Measurements from ENCODE around the gene DBT.
"Not testable (repeated sequence)": the region's sequence is repeated elsewhere in the genome, so short reads cannot be mapped to it uniquely, and the experiment has no call there.

Gene DBT

DNA sequence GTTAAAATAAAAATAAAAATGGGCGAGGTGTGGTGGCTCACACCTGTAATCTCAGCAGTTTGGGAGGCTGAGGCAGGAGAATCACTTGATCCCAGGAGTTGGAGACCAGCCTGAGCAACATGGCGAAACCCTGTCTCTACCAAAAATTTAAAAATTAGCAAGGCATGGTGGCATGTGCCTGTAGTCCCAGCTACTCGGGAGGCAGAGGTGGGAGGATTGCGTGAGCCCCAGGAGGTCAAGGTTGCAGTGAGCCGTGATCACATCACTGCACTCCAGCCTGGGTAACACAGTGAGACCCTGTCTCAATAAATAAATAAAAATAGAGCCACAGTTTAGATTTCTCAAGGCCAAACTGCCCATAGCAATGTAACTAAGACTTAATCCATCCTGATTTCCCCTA is 6.6 kb upstream of the DBT start:
- in situ Hi-C loops (cut with HindIII; ENCODE audit: low pct_ligation_motif_present, low pct_unique_long_range_greater_than_20kb, low sequenced_read_pairs); DNase-seq: not testable (repeated sequence)

DNA sequence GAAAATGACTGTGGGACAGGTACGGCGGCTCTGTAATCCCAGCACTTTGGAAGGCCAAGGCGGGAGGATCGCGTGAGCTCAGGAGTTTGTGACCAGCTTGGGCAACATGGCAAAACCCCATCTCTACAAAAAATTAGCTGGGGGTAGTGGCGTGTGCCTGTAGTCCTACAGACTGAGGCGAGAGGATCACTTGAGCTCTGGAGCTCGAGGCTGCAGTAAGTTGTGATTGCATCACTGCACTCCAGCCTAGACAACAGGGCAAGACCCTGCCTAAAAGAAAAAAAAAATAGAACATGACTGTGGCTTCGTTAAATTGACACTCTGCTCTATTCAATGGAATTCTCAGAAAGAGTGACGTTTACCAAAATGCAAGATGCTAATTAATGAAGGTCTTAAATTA is 3.9 kb upstream of the DBT start:
- DNase-seq: no peak
- in situ Hi-C loops (cut with HindIII; ENCODE audit: low pct_ligation_motif_present, low pct_unique_long_range_greater_than_20kb, low sequenced_read_pairs): no loop called here

DNA sequence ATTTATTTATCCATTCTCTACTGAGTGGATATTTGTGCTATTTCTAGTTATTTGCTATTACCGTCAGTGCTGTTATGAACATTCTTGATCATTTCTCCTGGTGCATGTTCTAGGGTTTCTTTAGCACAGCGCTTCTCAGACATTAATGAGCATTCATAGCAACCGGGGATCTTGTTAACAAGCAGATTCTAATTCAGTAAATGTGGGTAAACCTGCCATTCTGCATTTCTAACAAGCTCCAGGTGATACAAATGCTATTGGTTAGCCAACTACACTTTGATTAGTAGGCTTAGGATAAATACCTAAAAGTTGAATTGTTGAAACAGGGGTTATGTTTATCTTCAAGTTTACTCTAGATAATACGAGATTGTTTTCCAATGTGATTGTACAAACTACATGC is 3.3 kb upstream of the DBT start:
- no peak for DNase-seq
- in situ Hi-C loops (cut with HindIII; ENCODE audit: low pct_ligation_motif_present, low pct_unique_long_range_greater_than_20kb, low sequenced_read_pairs): no loop called here

DNA sequence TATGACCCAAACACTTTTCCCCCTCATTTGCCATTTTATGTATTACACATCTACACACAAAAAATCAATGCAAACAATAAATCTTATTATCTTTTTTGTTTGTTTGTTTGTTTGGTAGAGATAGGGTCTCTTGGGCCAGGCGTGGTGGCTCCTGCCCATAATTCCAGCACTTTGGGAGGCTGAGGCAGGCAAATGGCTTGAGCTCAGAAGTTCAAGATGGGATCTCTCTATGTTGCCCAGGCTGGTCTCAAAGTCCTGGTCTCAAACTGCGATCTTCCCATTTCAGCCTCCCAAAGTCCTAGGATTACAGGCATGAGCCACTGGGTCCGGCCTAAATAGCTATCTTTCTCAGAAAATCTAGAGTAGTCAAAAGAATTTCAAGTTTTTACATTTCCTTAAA is 1.2 kb upstream of the DBT start:
- in situ Hi-C loops (cut with HindIII; ENCODE audit: low pct_ligation_motif_present, low pct_unique_long_range_greater_than_20kb, low sequenced_read_pairs): no loop called here
- DNase-seq: no peak

DNA sequence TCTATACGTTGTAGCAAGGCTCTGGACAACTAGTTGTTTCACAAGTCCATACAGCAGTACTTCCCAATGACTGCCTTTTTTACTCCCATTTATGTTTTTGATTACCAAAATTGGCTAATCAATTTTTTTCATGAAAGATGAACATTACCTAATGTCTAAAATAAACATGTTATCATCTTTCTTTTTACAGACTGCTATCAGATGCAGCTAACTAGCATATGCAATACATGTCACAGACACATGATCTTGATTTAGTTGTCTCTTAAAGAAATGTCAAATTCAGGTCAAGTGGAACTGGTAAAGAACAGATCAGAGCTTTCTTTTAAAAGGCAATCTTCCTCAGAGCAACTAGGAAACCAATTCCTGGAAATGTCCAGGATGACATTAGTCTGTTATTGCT is 630 bp upstream of the DBT start:
- DNase-seq: no peak
- in situ Hi-C loops (cut with HindIII; ENCODE audit: low pct_ligation_motif_present, low pct_unique_long_range_greater_than_20kb, low sequenced_read_pairs): no loop called here

DNA sequence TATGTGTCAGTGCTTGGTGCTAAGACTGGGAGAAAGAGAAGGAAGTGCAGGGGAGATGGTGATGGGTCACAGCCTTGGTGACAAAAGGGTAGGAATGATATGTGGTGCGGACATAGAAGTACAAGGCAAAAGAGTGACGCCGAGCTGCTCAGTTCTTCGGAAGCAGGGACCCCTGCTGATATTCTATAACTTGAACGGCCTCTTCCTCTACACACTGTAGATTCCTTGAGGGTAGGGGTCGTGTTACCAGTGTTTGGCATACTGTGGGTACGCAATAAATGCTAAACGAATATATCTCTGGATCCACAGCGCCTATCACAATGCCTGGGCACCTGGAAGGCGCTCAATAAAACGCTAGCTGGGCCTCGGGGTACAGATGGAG is 488 bp downstream of the DBT start:
- in situ Hi-C loops (cut with HindIII; ENCODE audit: low pct_ligation_motif_present, low pct_unique_long_range_greater_than_20kb, low sequenced_read_pairs): no loop called here
- DNase-seq: no peak

DNA sequence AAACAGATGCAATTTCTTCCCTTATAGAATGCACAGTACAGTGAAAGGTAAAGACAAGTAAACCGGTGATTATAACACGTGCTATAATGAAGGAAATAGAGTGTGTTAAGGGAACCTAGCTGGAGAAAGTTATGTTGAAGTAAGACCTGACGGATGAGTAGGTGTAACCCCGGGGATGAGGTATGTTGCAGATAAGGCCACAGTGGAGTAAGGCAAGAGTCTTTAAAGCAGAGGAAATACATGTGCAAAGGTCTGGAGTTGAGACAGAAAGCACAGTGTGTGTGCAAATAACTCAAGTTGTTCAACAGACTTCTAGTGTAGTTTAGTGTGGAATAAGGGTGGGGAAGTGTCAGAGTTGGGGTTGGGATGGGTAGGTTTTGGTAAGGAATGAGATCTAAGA is 2.9 kb downstream of the DBT start:
- in situ Hi-C loops (cut with HindIII; ENCODE audit: low pct_ligation_motif_present, low pct_unique_long_range_greater_than_20kb, low sequenced_read_pairs): no loop called here
- DNase-seq: no peak

DNA sequence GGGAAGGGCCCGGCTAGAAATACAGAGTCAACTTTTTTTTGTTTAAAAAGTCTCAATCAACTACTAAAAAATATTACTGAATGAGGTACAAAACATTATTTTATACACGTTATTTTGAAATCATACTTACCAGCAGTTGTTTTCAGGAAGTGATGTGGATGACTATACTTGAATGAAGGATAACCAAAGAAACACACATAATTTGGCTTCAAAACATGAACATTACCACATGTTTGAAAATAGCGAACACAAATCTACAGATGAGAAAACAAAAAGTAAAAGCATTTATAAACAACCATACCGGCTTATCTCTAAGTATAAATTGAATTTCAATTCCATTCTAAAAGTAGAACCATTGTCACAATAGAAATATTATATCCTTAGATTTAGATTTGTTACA is 9.0 kb downstream of the DBT start:
- in situ Hi-C loops (cut with HindIII; ENCODE audit: low pct_ligation_motif_present, low pct_unique_long_range_greater_than_20kb, low sequenced_read_pairs): no loop called here
- DNase-seq: no peak

DNA sequence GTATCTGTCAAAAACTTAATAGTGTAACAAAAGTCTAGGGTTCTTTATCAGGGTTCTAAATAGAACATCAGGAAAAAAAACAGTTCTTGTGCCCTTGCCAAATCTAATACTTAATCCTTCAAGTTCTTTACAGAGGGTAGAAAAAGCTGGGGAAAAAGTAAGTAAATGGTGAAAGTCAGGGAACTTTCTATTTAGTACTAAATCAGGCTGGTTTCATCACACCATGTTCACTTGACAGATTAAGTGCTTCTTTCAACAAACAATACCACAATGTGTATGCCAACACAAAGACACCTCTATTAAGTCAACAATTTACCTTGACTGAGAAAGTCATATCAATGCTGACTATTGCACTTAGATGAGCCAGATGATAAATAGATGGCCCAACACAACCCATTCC is 9.7 kb downstream of the DBT start:
- no peak for DNase-seq
- in situ Hi-C loops (cut with HindIII; ENCODE audit: low pct_ligation_motif_present, low pct_unique_long_range_greater_than_20kb, low sequenced_read_pairs): no loop called here

DNA sequence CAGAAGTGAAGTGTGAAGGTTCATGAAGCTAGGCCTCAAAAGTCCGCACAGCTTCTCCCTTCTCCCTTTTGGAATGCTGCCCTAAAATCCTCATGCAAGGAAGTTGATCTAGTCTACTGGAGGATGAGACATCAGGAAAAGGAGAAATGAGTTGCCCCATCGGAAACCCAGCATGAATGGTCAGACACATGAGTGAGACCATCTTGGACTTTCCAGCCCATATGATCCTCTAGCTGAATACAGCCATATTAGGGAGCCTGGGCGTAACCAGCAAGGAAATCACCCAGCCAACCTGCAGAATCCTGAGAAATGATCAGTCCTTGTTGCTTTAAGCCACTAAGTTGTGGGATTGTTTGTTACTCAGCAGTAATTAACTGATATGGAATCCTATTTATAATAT is 12.5 kb downstream of the DBT start:
- DNase-seq: no peak
- in situ Hi-C loops (cut with HindIII; ENCODE audit: low pct_ligation_motif_present, low pct_unique_long_range_greater_than_20kb, low sequenced_read_pairs): no loop called here

DNA sequence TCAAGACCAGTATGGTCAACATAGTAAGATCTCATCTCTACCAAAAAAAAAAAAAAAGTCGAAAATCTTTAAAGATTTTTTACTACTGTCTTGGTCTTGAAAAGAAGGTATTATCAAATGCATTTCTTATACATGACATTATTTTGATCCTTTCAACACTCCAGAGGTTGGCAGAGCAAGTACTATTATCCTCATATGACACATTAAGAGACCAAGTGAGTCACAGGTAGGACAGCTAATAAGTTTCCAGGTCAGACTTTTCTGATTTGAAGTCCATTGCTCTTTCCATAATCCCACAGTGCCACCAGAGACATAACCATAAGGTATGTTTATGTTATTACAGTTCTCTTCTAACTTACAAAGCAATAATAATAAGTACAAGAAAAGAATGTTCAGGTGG is 15.2 kb downstream of the DBT start:
- in situ Hi-C loops (cut with HindIII; ENCODE audit: low pct_ligation_motif_present, low pct_unique_long_range_greater_than_20kb, low sequenced_read_pairs): no loop called here
- DNase-seq: no peak

DNA sequence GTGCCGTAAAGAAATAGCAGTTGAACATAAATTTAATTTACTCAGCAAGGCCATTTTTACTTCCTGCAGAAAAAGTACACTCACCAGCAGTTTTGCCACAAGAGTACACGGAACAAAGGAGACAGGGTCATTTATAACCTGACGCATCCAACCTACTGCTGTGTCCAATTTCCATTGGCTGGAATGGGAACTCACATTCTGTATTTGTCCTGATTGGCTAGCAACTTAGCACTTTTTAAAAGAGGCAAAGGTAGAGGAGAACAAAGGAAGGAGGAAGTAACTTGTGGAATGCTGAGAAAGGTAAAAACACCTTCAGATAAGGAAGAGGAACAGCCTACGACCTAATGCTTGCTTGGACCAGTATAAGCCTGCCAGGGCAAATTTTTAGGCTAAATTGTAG is 16.1 kb downstream of the DBT start:
- in situ Hi-C loops (cut with HindIII; ENCODE audit: low pct_ligation_motif_present, low pct_unique_long_range_greater_than_20kb, low sequenced_read_pairs); DNase-seq: not testable (repeated sequence)

DNA sequence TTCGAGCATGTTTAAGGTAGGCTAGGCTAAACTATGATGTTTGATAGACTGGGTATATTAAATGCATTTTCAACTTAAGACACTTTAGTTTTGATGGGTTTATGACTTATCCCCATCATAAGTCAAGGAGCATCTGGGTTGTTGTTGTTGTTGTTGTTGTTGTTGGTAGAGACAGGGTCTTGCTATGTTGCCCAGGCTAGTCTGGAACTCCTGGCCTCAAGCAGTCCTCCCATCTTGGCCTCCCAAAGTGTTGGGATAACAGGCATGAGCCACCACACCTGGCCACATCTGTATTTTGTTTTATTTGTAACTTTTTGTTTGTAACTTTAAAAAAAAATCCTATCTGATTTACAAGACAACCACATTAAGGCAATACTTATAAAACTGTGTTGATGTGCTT is 17.5 kb downstream of the DBT start:
- DNase-seq: no peak
- in situ Hi-C loops (cut with HindIII; ENCODE audit: low pct_ligation_motif_present, low pct_unique_long_range_greater_than_20kb, low sequenced_read_pairs): no loop called here

DNA sequence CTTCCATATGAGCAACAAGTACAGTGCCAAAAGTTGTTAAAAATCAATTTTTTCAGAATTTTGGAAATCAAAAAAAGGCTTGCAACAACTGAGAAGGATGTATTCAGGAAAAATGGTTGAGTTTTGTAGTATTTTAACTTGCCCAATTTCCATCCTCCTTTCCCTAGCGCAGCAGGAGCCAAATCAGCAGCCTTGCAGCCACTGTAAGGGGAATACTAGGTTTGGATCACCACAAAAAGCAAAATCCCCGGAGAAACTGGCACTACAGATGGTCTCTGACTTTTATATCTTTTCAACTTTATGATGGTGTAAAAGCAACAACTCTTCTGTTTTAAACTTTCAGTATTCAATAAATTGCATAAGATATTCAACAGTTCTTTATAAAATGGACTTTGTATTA is 17.9 kb downstream of the DBT start:
- no peak for DNase-seq
- in situ Hi-C loops (cut with HindIII; ENCODE audit: low pct_ligation_motif_present, low pct_unique_long_range_greater_than_20kb, low sequenced_read_pairs): no loop called here

DNA sequence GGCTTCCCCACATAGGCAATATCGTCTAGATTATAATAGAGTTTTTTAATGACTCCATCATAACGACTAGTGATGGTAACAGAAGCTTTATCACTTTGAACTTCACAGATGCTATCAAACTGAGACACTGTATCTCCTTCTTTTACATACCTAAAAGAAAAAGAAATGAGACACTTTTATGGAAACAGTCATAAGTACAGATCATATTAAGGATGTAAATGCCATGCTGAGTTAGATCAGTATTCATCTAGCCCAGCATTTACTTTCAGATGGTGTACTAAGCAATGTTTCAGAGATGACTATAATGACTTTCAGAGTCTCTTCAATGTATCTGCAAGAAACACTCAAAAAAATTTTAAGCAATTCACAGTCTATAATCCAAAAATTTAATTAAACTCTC is 18.9 kb downstream of the DBT start:
- no peak for DNase-seq
- in situ Hi-C loops (cut with HindIII; ENCODE audit: low pct_ligation_motif_present, low pct_unique_long_range_greater_than_20kb, low sequenced_read_pairs): no loop called here

DNA sequence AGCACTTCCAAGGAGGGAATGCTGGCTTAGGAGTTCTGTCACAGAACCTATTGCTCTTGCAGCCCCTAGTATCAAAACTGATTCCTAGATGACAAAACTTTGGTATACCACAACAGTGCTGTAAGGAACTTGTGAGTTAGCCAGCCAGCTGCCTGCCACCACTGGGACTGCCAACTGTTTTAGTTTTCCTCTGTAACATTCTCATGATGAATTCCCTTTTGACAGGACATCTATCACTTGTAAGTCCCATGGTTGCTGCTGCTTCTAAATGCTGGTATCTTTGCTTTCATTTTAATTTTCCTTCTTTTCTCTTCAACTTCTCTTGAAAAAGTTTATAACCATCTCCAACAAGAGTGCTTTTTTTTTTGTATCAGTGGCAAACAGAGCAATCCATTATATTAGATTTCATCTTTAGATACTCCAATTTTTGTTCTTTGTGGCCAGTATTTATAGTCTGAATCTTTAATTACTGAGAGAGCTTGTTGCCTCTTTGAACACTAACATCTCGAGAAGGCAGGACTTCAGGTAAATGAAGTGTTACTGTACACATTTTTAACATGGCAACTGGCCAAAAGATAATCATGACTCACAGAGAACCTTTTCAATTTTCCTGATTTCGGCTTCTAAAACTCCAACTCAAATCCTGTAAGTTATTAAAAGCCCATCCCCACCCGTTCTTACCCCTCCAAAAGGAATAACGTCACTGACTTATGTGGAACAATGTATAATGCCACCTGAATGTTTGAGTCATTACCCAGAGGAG is 19.8 kb downstream of the DBT start:
- no peak for DNase-seq
- in situ Hi-C loops (cut with HindIII; ENCODE audit: low pct_ligation_motif_present, low pct_unique_long_range_greater_than_20kb, low sequenced_read_pairs): no loop called here

DNA sequence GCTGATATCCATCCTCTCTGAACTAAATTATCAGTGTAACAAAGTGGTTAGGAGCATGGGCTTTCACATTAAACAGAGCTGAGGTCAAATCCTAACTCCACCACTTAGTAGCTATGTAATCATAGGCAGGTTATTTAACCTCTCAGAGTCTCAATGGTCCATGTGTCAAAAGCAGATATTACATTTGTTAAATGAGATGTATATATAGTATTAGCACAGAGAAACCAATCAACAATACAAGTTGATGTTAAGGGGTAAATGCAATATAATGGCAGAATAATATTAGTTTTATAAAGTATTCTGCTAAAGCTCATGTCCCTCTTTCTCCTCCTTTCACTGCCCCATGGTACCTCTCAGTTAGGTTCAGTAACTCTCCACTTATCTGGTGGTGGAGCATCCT is 27.2 kb downstream of the DBT start:
- in situ Hi-C loops (cut with HindIII; ENCODE audit: low pct_ligation_motif_present, low pct_unique_long_range_greater_than_20kb, low sequenced_read_pairs): no loop called here
- no peak for DNase-seq

DNA sequence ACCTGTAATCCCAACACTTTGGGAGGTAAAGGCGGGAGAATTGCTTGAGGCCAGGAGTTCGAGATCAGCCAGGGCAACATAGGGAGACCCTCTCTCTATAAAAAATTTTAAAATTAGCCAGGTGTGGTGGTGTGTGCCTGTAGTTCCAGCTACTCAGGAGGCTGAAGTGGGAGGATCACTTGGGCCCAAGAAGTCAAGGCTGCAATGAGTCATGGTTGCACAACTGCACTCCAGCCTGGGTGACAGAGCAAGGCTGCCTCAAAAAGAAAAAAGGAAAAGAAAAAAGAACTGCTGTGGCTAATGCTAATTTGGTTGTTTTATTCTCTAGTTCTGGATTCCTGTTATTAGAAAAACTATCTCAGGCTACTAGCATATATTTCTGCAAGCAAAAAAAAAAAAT is 29.8 kb downstream of the DBT start:
- in situ Hi-C loops (cut with HindIII; ENCODE audit: low pct_ligation_motif_present, low pct_unique_long_range_greater_than_20kb, low sequenced_read_pairs): no loop called here
- no peak for DNase-seq

DNA sequence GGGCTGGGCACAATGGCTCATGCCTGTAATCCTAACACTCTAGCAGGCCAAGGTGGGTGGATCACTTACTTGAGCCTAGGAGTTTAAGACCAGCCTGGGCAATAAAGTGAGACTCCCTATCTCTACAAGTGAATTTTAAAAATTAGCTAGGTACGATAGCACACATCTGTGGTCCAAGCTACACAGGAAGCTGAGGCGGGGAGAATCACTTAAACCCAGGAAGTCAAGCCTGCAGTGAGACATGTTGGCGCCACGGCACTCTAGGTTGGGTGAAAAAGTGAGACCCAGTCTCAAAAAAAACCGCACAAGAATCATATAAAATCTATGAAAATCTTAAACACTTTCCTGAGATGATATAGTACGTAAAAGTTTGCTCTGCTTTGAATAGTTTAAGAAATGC is 30.2 kb downstream of the DBT start:
- in situ Hi-C loops (cut with HindIII; ENCODE audit: low pct_ligation_motif_present, low pct_unique_long_range_greater_than_20kb, low sequenced_read_pairs): no loop called here

DNA sequence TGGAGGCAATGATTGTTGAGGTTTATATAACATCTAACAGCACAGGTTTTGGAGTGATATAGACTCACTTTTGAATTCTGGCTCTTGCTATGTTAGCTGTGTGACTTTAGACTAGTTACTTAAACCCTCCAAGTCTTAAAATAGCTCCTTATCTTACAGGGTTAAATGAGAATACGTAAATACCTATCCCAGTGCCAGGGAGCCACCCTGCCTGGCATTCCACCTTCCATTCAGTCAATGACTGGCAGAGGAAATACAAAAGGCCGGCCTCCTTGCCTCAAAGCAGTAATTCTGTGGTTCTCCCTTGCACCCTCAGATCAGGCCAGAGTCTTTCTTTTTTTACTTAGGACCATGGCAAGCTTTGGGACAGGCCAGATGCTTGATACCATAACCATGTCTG is 31.8 kb downstream of the DBT start:
- DNase-seq: no peak
- in situ Hi-C loops (cut with HindIII; ENCODE audit: low pct_ligation_motif_present, low pct_unique_long_range_greater_than_20kb, low sequenced_read_pairs): no loop called here

More for the DNA sequence above, 30.2 kb downstream of the DBT start:
- no peak for DNase-seq

DNA sequence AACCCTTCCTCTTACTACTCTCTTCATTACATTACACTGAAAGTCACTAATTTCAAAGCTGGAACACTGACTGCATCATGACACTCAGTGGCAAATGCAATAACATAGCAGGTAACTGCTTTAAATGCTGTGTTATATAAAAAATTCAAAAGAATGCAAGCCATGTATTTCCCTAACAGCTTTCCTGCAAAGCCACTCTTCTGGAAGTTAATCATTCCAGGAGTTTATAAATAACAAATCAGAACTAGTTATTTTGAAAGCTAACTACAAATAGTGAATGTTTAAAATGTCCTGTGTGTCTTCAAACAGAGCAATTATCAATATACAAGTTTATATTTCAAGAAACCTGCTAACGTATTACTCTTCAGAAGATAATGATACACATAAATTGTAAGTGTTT is 34.5 kb downstream of the DBT start:
- in situ Hi-C loops (cut with HindIII; ENCODE audit: low pct_ligation_motif_present, low pct_unique_long_range_greater_than_20kb, low sequenced_read_pairs): no loop called here
- DNase-seq: peak; percentile 19
